ENCODE results near the gene ZNF260.
A peak's percentile ranks its signal among the peaks of the same experiment; 100 is the strongest.
"Not testable (repeated sequence)": the region's sequence is repeated elsewhere in the genome, so short reads cannot be mapped to it uniquely, and the experiment has no call there.

ZNF260 gene

GRCh38 chr19:36492689-36493453 lies 35.2 kb downstream of the ZNF260 start:
- peak; percentile 14 for DNase-seq (ENCODE audit: low read depth, low spot score)

GRCh38 chr19:36490846-36491245 lies 37.2 kb downstream of the ZNF260 start:
- H3K27ac ChIP-seq: not testable (repeated sequence)

More at GRCh38 chr19:36492689-36493453, 35.2 kb downstream of the ZNF260 start:
- H3K27ac ChIP-seq: not testable (repeated sequence)

GRCh38 chr19:36489920-36490415 lies 38.1 kb downstream of the ZNF260 start:
- peak; percentile 48 for DNase-seq (ENCODE audit: low read depth, low spot score)

More at GRCh38 chr19:36490846-36491245, 37.2 kb downstream of the ZNF260 start:
- DNase-seq (ENCODE audit: low read depth, low spot score): not testable (repeated sequence)

GRCh38 chr19:36489118-36489919 lies 38.8 kb downstream of the ZNF260 start, which contains the start of gene ZNF566:
ZNF566 (minus strand) TSS chr19:36489561; CDS start chr19:36476557, 13,004 bp downstream.
- DNase-seq (ENCODE audit: low read depth, low spot score): peak; percentile 94
- H3K27ac ChIP-seq: peak within 1 kb of the TSS; percentile 86

More at GRCh38 chr19:36489920-36490415, 38.1 kb downstream of the ZNF260 start:
- peak overlapping the region; percentile 86 for H3K27ac ChIP-seq

GRCh38 chr19:36488846-36489117 lies 39.3 kb downstream of the ZNF260 start:
- H3K27ac ChIP-seq: peak overlapping the region; percentile 86

GRCh38 chr19:36488118-36488845 lies 39.8 kb downstream of the ZNF260 start:
- H3K27ac ChIP-seq: peak overlapping the region; percentile 86
- DNase-seq (ENCODE audit: low read depth, low spot score): no peak

More at GRCh38 chr19:36488846-36489117, 39.3 kb downstream of the ZNF260 start:
- DNase-seq (ENCODE audit: low read depth, low spot score): peak; percentile 1

- no peak for DNase-seq (ENCODE audit: low read depth, low spot score)
These were observed 44.4 kb downstream of the ZNF260 start for GRCh38 chr19:36483653-36484052.

GRCh38 chr19:36482876-36483275 lies 45.2 kb downstream of the ZNF260 start:
- DNase-seq (ENCODE audit: low read depth, low spot score): peak; percentile 29
- peak overlapping the region; percentile 41 for H3K27ac ChIP-seq

More at GRCh38 chr19:36483653-36484052, 44.4 kb downstream of the ZNF260 start:
- H3K27ac ChIP-seq: peak overlapping the region; percentile 41

Measured in epithelial cell of prostate (primary cell).